AG08395 (cell line): Measurements from ENCODE around the gene YAE1.

Experiments
- DNase-seq: peaks from one replicate; pipeline ENCODE4 v3.0.0; 2012; ENCODE audit warnings: mixed read lengths, low spot score

YAE1 gene

DNA sequence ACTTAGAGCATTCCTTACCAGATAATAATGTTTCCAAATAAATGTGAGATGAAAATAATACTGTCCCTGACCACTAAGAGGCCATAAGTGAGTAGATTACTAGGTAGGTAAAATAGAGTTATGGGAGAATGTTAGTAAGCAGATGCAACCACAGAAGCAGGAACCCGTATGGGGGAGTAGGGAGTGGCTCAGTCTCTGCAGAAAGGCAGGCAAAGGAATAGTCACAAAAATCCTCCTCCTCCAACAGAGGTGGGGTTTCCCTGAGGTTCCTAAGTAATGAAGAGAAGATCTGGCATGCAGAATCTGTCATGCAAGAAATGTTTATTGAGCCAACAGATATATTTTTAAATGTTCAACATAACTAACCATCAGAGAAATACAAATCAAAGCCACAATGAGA lies 9.0 kb upstream of the YAE1 start:
- no peak for DNase-seq

- DNase-seq: no peak
These were observed 8.3 kb upstream of the YAE1 start for GRCh38 chr7:39557911-39558310.

GRCh38 chr7:39560408-39560807 lies 5.8 kb upstream of the YAE1 start:
- DNase-seq: no peak

DNA sequence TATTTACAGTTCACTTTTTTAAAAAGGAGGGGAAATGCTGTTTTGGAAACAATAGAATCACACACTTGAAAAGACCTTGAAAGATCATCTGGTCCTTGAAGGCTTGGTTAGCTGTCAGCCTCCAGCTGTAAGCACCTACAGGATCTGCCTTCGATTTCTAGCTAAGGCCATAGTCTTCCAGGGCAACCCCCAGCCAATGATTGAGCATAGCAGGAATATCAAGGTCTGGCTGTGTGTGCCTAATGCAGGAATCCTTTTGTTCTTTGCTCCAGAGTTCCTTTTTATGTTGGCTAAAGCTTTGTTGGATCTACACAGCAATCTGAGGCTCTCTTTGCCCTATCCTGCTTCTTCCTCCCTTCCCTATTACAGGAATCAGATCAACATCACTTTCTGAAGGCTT lies 5.2 kb upstream of the YAE1 start:
- DNase-seq: no peak

- DNase-seq: no peak
These were observed 666 bp upstream of the YAE1 start for GRCh38 chr7:39565538-39565937.

GRCh38 chr7:39567294-39567693 lies 1.1 kb downstream of the YAE1 start:
- DNase-seq: peak; percentile 9

DNA sequence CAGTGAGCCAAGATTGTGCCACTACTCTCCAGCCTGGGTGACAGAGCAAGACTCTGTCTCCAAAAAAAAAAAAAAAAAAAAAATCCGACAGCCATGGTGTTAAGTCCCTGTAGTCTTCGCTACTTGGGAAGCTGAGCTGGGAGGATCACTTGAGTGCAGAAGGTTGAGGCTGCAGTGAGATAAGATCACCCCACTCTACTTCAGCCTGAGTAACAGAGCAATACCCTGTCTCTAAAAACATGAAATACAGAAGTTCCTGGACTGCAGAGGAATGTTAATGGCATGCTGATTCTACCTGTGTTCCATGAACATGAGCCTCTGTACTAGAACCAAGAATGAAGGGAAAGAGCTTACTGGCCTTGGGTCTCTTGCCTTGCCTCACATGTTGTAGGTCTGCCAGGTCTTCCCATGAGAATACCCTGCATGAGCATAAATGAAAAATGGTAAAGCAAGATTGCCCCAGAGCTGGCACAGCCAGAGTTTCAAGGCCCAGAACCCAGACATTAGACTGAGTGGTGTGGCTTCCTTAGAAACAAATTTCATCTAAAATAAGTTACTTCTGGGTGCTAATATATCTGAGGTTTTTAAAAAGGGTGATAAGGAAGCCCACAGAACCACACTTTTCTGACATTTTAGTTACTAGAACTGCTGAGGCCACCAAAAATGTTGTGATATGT lies 8.6 kb downstream of the YAE1 start:
- DNase-seq: no peak

GRCh38 chr7:39577229-39577874 lies 11.1 kb downstream of the YAE1 start:
- no peak for DNase-seq

- DNase-seq: peak; percentile 86
These were observed 14.1 kb downstream of the YAE1 start for GRCh38 chr7:39580149-39580874.

DNA sequence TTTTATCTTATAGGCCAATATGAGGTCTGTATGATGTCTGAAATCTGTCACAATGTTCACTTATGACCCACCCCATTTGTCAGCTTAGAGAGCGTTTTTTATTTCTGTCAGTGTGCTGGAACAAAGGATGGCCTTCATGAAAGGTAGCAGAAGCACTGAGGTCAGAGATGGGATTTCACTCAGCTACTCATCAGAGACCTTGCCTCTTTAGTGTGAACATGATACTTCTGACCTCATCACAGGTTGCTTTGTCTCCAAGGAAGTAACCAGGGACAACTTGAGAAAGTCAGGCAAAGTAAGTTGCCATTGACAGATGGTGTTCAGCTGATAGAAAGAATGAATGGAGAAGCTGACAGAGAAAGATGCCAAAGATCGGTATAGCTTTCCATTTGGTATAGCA lies 16.3 kb downstream of the YAE1 start:
- no peak for DNase-seq

DNA sequence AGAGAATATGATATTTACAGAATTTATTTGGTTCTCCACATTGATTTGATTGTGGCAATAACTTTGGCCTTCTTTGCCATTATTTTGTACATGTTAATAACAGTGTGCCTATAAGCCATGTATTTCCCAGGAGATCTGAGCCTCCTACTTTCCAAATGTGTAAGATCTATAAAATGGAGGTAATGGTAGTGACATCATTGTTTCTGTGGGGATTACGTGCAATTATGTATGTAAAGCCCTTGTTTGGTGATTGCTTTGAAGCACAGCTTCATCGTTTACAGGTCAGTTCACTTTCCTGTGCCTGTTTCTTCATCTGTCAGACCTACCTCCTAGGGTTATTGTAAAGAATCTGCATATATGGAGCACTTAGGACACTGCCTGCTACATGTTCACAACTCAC lies 17.3 kb downstream of the YAE1 start:
- no peak for DNase-seq

DNA sequence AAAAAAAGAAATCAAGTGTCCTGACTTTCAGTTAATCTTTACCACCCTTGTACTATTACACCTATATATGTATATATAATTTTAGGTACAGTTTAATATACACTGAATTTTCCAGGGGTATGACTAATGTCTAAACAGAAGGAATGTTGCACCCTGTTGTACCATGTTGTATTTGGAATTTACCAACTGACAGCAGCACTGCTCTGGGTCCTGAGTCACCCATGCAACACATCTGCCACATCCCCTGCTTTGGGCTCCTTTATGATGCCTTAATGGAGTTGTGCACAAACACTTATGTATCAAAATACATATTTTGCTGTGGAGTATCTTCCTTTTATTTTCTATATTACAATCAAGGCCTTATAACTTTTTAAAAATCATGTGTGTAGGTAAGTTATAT lies 21.2 kb downstream of the YAE1 start:
- DNase-seq: peak; percentile 27

DNA sequence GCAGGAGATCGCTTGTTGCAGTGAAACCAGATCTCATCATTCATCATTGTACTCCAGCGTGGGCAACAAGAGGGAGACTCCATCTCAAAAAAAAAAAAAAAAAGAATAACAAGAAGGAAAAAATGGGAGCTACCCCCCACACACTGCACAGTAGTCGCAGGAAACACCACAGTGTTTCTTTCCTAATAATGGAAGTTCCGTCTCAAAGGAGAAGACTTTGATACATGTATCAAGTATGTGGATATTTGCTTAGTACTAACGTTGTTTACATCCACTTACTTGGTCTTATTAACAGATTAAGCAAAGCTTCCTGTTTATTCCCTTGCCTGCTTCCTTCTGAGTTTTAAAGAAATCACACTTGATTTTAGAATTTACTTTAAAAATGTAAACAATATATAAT lies 22.2 kb downstream of the YAE1 start:
- no peak for DNase-seq

GRCh38 chr7:39589323-39590111 lies 23.3 kb downstream of the YAE1 start:
- DNase-seq: peak; percentile 83

DNA sequence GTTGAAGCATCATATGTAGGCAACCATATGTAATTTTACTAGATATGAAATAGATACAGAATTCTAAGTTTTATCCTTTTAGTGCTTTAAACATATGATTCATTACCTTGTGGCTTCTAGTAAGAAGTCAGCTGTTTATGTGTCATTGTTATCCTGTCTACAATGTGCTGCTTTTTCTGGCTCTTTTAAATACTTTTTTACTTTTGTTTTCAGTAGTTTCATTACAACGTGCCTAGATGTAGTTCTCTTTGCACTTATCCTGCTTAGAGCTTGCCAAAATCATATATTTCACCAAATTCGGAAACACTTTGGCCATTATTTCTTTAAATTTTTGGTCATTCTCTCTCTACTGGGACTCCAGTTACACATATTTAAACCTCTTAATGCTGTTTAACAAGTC lies 26.4 kb downstream of the YAE1 start:
- peak; percentile 67 for DNase-seq

- DNase-seq: no peak
These were observed 28.9 kb downstream of the YAE1 start for GRCh38 chr7:39594988-39595620.

- DNase-seq: no peak
These were observed 36.1 kb downstream of the YAE1 start for GRCh38 chr7:39602351-39602750.

DNA sequence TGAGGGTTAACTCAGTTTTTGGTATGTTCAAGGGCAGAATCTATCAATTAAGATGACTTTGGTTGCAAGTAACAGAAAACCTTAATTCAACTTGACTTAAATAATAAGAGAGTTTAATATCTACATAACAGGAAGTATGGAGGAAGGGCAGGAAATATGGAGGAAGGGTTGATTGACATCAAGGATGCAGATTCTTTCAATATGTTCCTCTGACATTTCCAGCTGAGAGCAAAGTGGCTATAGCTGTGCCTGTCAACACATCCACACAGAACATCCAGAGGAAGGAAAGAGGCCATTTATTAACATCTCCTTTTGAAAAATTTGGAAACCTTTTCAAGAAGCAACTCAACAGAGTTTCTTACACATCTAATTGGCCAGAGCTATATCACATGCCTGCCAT lies 37.7 kb downstream of the YAE1 start:
- no peak for DNase-seq

GRCh38 chr7:39605087-39605486 lies 38.9 kb downstream of the YAE1 start:
- no peak for DNase-seq

- no peak for DNase-seq
These were observed 40.1 kb downstream of the YAE1 start for GRCh38 chr7:39606352-39606751.

- DNase-seq: no peak
These were observed 40.7 kb downstream of the YAE1 start for GRCh38 chr7:39606941-39607340.

DNA sequence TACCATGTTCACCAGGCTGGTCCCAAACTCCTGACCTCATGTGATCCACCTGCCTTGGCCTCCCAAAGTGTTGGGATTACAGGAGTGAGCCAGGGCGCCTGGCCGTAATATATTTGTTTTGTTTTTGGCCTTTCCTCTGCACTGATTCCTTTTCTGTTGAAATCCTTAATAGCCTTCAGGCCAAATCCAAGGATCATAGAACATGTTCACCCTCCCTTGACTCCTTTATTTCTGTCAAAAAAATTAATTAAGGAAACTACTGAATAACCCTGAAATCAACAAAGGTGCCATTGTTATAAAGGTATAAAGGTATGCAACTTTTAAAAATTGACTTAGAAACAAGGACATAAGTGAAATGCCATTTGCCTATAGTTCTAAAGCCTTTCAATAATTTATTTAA lies 41.7 kb downstream of the YAE1 start:
- no peak for DNase-seq
